Stomach (tissue), 4 donors: ENCODE data around the gene ERC2.

Source experiments
- POLR2A ChIP-seq, 4 donors: fragments of 450-650 bp; IDR thresholded peaks; one replicate each; pipeline ENCODE4 v1.6.1; 2016; ENCODE audit warnings: antibody characterized with exemption in 4 of 4, control low read depth in 2 of 4, mild to moderate bottlenecking in 1 of 4, moderate library complexity in 1 of 4
- POLR2AphosphoS5 ChIP-seq, 3 donors: sonication (generic); formaldehyde crosslinking; IDR thresholded peaks; one replicate each; pipeline ENCODE4 v1.6.1; 2016; ENCODE audit warnings: antibody characterized with exemption in 3 of 3
- TF ChIP-seq, protein P1 (sequence below), 7 experiments: fragments of 450-650 bp in 4 of 7; fragments of 200-600 bp in 3 of 7; sonication (generic) in 3 of 7; IDR thresholded peaks; one replicate each; pipeline ENCODE4 v1.5.1; 2016 to 2019; ENCODE audit warnings: antibody characterized with exemption in 7 of 7, control low read depth in 2 of 7, mild to moderate bottlenecking in 1 of 7

DNA sequence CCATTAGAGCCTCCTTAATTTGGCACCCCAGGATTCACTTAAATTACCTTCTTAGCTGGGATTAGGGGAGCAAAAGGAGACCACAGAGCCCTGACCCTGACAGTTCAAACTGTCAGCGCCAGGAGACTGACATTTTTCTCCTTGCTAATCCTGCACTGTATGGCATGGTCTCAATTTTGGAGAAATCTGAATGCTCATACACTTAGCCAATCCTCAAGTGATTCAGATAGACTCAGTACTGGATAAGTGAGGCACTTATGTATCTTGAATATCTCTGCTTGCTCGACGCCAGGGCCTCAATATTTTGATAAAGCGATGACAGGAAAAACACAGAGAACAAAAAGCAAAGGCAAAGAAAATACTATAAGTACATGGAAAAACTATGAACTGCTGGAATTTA lies 605.2 kb downstream of the ERC2 start:
- TF ChIP-seq POLR2A (IDR thresholded peaks at IDR 0.05) = no peak
- TF ChIP-seq, protein P1, sequence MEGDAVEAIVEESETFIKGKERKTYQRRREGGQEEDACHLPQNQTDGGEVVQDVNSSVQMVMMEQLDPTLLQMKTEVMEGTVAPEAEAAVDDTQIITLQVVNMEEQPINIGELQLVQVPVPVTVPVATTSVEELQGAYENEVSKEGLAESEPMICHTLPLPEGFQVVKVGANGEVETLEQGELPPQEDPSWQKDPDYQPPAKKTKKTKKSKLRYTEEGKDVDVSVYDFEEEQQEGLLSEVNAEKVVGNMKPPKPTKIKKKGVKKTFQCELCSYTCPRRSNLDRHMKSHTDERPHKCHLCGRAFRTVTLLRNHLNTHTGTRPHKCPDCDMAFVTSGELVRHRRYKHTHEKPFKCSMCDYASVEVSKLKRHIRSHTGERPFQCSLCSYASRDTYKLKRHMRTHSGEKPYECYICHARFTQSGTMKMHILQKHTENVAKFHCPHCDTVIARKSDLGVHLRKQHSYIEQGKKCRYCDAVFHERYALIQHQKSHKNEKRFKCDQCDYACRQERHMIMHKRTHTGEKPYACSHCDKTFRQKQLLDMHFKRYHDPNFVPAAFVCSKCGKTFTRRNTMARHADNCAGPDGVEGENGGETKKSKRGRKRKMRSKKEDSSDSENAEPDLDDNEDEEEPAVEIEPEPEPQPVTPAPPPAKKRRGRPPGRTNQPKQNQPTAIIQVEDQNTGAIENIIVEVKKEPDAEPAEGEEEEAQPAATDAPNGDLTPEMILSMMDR (IDR thresholded peaks at IDR 0.05) = no peak
- no peak for TF ChIP-seq POLR2AphosphoS5 (IDR thresholded peaks at IDR 0.05)
